Measurements from ENCODE around the gene SLC35G2.
"Not testable (repeated sequence)": the region's sequence is repeated elsewhere in the genome, so short reads cannot be mapped to it uniquely, and the experiment has no call there.

SLC35G2 gene

GRCh38 chr3:136862617-136863322 is 43.8 kb downstream of the SLC35G2 start:
- Histone ChIP-seq H3K4me3 (replicated peaks; ENCODE audit: insufficient read depth, low read length) (peak overlapping the region; percentile 90), H3K27me3 (ENCODE audit: insufficient read depth, poor library complexity, severe bottlenecking) (no peaks in the 10 kb centered on the region), H3K27ac (replicated peaks) (peak overlapping the region; percentile 88)
- DNase-seq (ENCODE audit: low read depth in 1 of 2, low spot score in 1 of 2): peak; percentile 50 to 68
- TF ChIP-seq, protein P1, sequence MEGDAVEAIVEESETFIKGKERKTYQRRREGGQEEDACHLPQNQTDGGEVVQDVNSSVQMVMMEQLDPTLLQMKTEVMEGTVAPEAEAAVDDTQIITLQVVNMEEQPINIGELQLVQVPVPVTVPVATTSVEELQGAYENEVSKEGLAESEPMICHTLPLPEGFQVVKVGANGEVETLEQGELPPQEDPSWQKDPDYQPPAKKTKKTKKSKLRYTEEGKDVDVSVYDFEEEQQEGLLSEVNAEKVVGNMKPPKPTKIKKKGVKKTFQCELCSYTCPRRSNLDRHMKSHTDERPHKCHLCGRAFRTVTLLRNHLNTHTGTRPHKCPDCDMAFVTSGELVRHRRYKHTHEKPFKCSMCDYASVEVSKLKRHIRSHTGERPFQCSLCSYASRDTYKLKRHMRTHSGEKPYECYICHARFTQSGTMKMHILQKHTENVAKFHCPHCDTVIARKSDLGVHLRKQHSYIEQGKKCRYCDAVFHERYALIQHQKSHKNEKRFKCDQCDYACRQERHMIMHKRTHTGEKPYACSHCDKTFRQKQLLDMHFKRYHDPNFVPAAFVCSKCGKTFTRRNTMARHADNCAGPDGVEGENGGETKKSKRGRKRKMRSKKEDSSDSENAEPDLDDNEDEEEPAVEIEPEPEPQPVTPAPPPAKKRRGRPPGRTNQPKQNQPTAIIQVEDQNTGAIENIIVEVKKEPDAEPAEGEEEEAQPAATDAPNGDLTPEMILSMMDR (IDR thresholded peaks at IDR 0.05; ENCODE audit: insufficient read depth, low read length): no peak
- no peak for TF ChIP-seq SPI1 (IDR thresholded peaks at IDR 0.05; ENCODE audit: borderline replicate concordance, low read depth)
- no peak for TF ChIP-seq POLR2AphosphoS5 (IDR thresholded peaks at IDR 0.05; ENCODE audit: low read depth)
- no peak for TF ChIP-seq GABPA (IDR thresholded peaks at IDR 0.05; ENCODE audit: low read depth)
- TF ChIP-seq REST (IDR thresholded peaks at IDR 0.05; ENCODE audit: insufficient replicate concordance, low read depth): no peak

- Histone ChIP-seq H3K27me3 (ENCODE audit: insufficient read depth, poor library complexity, severe bottlenecking) (no peaks in the 10 kb centered on the region), H3K4me3 (replicated peaks; ENCODE audit: insufficient read depth, low read length) (no peak overlapping the region), H3K27ac (replicated peaks) (no peak overlapping the region)
- TF ChIP-seq SPI1 (IDR thresholded peaks at IDR 0.05; ENCODE audit: borderline replicate concordance, low read depth) (no peak), GABPA (IDR thresholded peaks at IDR 0.05; ENCODE audit: low read depth) (no peak), REST (IDR thresholded peaks at IDR 0.05; ENCODE audit: insufficient replicate concordance, low read depth) (no peak), POLR2AphosphoS5 (IDR thresholded peaks at IDR 0.05; ENCODE audit: low read depth) (no peak)
- TF ChIP-seq, protein P1 (IDR thresholded peaks at IDR 0.05; ENCODE audit: insufficient read depth, low read length): no peak
- DNase-seq (ENCODE audit: low read depth in 1 of 2, low spot score in 1 of 2): no peak
Observed at GRCh38 chr3:136869282-136869681, 50.4 kb downstream of the SLC35G2 start.

DNA sequence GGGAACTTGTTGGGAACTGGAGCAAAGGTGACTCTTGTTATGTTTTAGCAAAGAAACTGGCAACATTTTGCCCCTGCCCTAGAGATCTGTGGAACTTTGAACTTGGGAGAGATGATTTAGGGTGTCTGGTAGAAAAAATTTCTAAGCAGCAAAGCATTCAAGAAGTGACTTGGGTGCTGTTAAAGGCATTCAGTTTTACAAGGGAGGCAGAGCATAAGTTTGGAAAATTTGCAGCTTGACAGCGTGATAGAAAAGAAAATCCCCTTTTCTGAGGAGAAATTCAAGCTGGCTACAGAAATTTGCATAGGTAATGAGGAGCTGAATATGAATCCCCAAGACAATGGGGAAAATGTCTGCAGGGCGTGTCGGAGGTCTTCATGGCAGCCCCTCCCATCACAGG is 53.3 kb downstream of the SLC35G2 start:
- H3K27me3 ChIP-seq (ENCODE audit: insufficient read depth, poor library complexity, severe bottlenecking); H3K27ac ChIP-seq (replicated peaks); DNase-seq (ENCODE audit: low read depth in 1 of 2, low spot score in 1 of 2); H3K4me3 ChIP-seq (replicated peaks; ENCODE audit: insufficient read depth, low read length): not testable (repeated sequence)

DNA sequence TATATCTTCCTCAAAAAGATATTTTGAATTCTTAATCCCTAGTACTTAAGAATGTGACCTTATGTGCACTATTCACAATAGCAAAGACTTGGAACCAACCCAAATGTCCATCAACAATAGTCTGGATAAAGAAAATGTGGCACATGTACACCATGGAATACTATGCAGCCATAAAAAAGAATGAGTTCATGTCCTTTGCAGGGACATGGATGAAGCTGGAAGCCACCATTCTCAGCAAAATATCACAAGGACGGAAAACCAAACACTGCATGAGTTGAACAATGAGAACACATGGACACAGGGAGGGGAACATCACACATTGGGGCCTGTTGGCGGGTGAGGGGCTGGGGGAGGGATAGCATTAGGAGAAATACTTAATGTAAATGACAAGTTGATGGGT is 60.6 kb downstream of the SLC35G2 start:
- DNase-seq (ENCODE audit: low read depth in 1 of 2, low spot score in 1 of 2); H3K27ac ChIP-seq (replicated peaks); H3K4me3 ChIP-seq (replicated peaks; ENCODE audit: insufficient read depth, low read length); H3K27me3 ChIP-seq (ENCODE audit: insufficient read depth, poor library complexity, severe bottlenecking): not testable (repeated sequence)

DNA sequence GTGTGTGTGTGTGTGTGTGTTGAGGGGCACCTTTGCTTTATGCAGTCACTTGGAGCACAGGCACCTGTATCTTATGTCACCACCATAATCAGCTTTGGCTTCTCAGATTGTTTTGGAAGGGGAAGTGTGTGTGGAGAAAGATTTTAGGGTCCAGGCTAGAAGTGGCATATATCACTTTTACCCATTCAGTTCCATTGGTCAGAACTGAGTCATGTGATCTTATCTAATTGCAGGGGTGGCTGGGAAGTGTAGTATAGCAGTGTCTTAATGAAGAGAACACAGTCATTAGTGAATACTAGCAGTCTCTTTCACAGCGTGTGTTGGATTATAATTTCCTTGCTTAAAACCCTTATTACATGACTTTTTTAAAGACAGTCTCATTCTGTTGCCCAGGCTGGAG is 63.6 kb downstream of the SLC35G2 start:
- DNase-seq (ENCODE audit: low read depth in 1 of 2, low spot score in 1 of 2): no peak
- no peaks in the 10 kb centered on the region for H3K27me3 ChIP-seq (ENCODE audit: insufficient read depth, poor library complexity, severe bottlenecking)
- no peak overlapping the region for H3K4me3 ChIP-seq (replicated peaks; ENCODE audit: insufficient read depth, low read length)
- no peak for TF ChIP-seq REST (IDR thresholded peaks at IDR 0.05; ENCODE audit: insufficient replicate concordance, low read depth)
- TF ChIP-seq POLR2AphosphoS5 (IDR thresholded peaks at IDR 0.05; ENCODE audit: low read depth): no peak
- TF ChIP-seq, protein P1 (IDR thresholded peaks at IDR 0.05; ENCODE audit: insufficient read depth, low read length): no peak
- TF ChIP-seq GABPA (IDR thresholded peaks at IDR 0.05; ENCODE audit: low read depth): no peak
- no peak; the same call in 1 of the 2 replicates for TF ChIP-seq SPI1 (IDR thresholded peaks at IDR 0.05; ENCODE audit: borderline replicate concordance, low read depth)
- no peak overlapping the region for H3K27ac ChIP-seq (replicated peaks)
